H1 (cell line): Measurements from ENCODE around the gene PLB1. TPM values are rescaled to one million over a fixed set of nuclear protein-coding genes. Genes with fewer than 3 reads are reported as not detected.
A peak's percentile ranks its signal among the peaks of the same experiment; 100 is the strongest.

Source experiments
- CTCF ChIA-PET: fragments of 300-600 bp; sonication (Branson Sonifier 250); formaldehyde crosslinking; loops from one replicate; lab custom pipeline; 2021; ENCODE audit not compliant: partially characterized antibody; lab: Charles Lee
- POLR2A ChIA-PET: fragments of 300-600 bp; sonication (Branson Sonifier 250); formaldehyde crosslinking; loops from one replicate; lab custom pipeline; 2021; ENCODE audit warnings: inconsistent platforms; ENCODE audit not compliant: partially characterized antibody; lab: Charles Lee
- DNase-seq, 2 experiments: peaks; one replicate each; pipeline versions ENCODE4 v3.0.0 to v3.0.0-alpha.2; 2010 to 2022; ENCODE audit warnings: low spot score in 2 of 2, low read depth in 1 of 2, mixed read lengths in 1 of 2
- FAIRE-seq: peaks from 2 replicates; lab custom pipeline; 2011; peaks lifted over from hg19 to GRCh38; lab: Jason Lieb, UNC
- H2AFZ ChIP-seq: 2 replicates; pipeline ENCODE4 v1.8.1; 2012; ENCODE audit warnings: low read length, inconsistent platforms
- H2AK5ac ChIP-seq: 2 replicates; pipeline ENCODE4 v1.6.1; 2013; ENCODE audit warnings: low read depth, low read length
- H2BK120ac ChIP-seq: replicated peaks from 2 replicates; pipeline ENCODE3; 2013; ENCODE audit warnings: low read depth, low read length, inconsistent platforms
- H2BK12ac ChIP-seq: 2 replicates; pipeline ENCODE4 v1.6.1; 2013; ENCODE audit warnings: low read depth, low read length
- H2BK15ac ChIP-seq: 2 replicates; pipeline ENCODE4 v1.6.1; 2013; ENCODE audit warnings: low read length
- H2BK20ac ChIP-seq: 2 replicates; pipeline ENCODE4 v1.6.1; 2013; ENCODE audit warnings: low read length
- H2BK5ac ChIP-seq: 2 replicates; pipeline ENCODE4 v1.6.1; 2013; ENCODE audit warnings: low read depth, low read length
- H3K14ac ChIP-seq: 2 replicates; pipeline ENCODE4 v1.6.1; 2013; ENCODE audit warnings: inconsistent platforms; ENCODE audit not compliant: insufficient read length
- H3K18ac ChIP-seq: 2 replicates; pipeline ENCODE4 v1.6.1; 2013; ENCODE audit warnings: low read length; ENCODE audit errors: extremely low read depth
- H3K23ac ChIP-seq: 2 replicates; pipeline ENCODE4 v1.6.1; 2013; ENCODE audit warnings: inconsistent platforms; ENCODE audit not compliant: insufficient read length
- H3K23me2 ChIP-seq: 2 replicates; pipeline ENCODE4 v1.6.1; 2013; ENCODE audit warnings: low read depth, low read length
- H3K27ac ChIP-seq: 2 replicates; pipeline ENCODE4 v1.6.1; 2011; ENCODE audit warnings: low read depth, low read length, inconsistent platforms
- H3K27me3 ChIP-seq, 4 experiments: replicated peaks in 1 of 4; 1 replicate in 1 of 4; 2 replicates in 3 of 4; pipeline versions ENCODE4 v1.6.1 to v1.8.1; 2011 to 2013; ENCODE audit warnings: low read length in 3 of 4, mild to moderate bottlenecking in 3 of 4, inconsistent platforms in 2 of 4, mixed read lengths in 2 of 4, moderate library complexity in 1 of 4; ENCODE audit not compliant: control insufficient read depth in 3 of 4, insufficient read depth in 3 of 4; ENCODE audit errors: extremely low read depth in 1 of 4
- H3K36me3 ChIP-seq, 4 experiments: 2 replicates each; pipeline versions ENCODE4 v1.6.1 to v1.8.1; 2011 to 2013; ENCODE audit warnings: mild to moderate bottlenecking in 4 of 4, low read length in 3 of 4, moderate library complexity in 2 of 4, control low read depth in 1 of 4, inconsistent platforms in 1 of 4; ENCODE audit not compliant: insufficient read depth in 4 of 4, control insufficient read depth in 2 of 4
- H3K4ac ChIP-seq: replicated peaks from 2 replicates; pipeline ENCODE3; 2013; ENCODE audit warnings: low read length, low read depth, mixed read lengths, inconsistent platforms; ENCODE audit not compliant: insufficient read length
- H3K4me1 ChIP-seq, 4 experiments: replicated peaks in 1 of 4; 1 replicate in 1 of 4; 2 replicates in 3 of 4; pipeline versions ENCODE4 v1.6.1 to v1.8.1; 2011 to 2013; ENCODE audit warnings: low read length in 3 of 4, inconsistent platforms in 2 of 4, mixed read lengths in 1 of 4; ENCODE audit not compliant: insufficient read depth in 4 of 4, control insufficient read depth in 3 of 4
- H3K4me2 ChIP-seq, 2 experiments: 2 replicates each; pipeline versions ENCODE4 v1.6.1 to v1.8.1; 2011 to 2013; ENCODE audit warnings: low read depth in 2 of 2, low read length in 2 of 2, control low read depth in 1 of 2, inconsistent platforms in 1 of 2, mild to moderate bottlenecking in 1 of 2; ENCODE audit not compliant: insufficient read depth in 1 of 2
- H3K4me3 ChIP-seq, 4 experiments: fragments of 200-600, 300-600 bp in 1 of 4; sonication (generic), shearing (Covaris generic), sonication (Bioruptor Twin) in 1 of 4; 2 replicates each; pipeline versions ENCODE4 v1.5.1 to v1.8.1; 2011 to 2016; ENCODE audit warnings: low read length in 4 of 4, low read depth in 3 of 4, control low read depth in 2 of 4, inconsistent platforms in 2 of 4, mild to moderate bottlenecking in 2 of 4, mixed read lengths in 1 of 4, moderate library complexity in 1 of 4; ENCODE audit not compliant: insufficient read depth in 2 of 4; ENCODE audit errors: extremely low read depth in 1 of 4
- H3K56ac ChIP-seq: replicated peaks from 2 replicates; pipeline ENCODE3; 2013; ENCODE audit warnings: low read depth, mild to moderate bottlenecking, mixed read lengths, low read length, inconsistent platforms; ENCODE audit not compliant: insufficient read length
- H3K79me1 ChIP-seq: 2 replicates; pipeline ENCODE4 v1.6.1; 2013; ENCODE audit warnings: low read depth, low read length, control low read depth
- H3K79me2 ChIP-seq, 2 experiments: 2 replicates each; pipeline versions ENCODE4 v1.6.1 to v1.8.1; 2012 to 2013; ENCODE audit warnings: low read length in 2 of 2, mild to moderate bottlenecking in 2 of 2, inconsistent platforms in 1 of 2; ENCODE audit not compliant: insufficient read depth in 2 of 2, control insufficient read depth in 1 of 2
- H3K9ac ChIP-seq, 4 experiments: replicated peaks in 1 of 4; 1 replicate in 1 of 4; 2 replicates in 3 of 4; pipeline versions ENCODE4 v1.6.1 to v1.8.1; 2011 to 2013; ENCODE audit warnings: low read depth in 3 of 4, low read length in 3 of 4, control low read depth in 2 of 4, mild to moderate bottlenecking in 2 of 4, moderate library complexity in 2 of 4, inconsistent platforms in 1 of 4; ENCODE audit errors: extremely low read depth in 1 of 4
- H3K9me3 ChIP-seq, 2 experiments: 2 replicates each; pipeline versions ENCODE4 v1.6.1 to v1.8.1; 2012 to 2013; ENCODE audit warnings: mild to moderate bottlenecking in 2 of 2, moderate library complexity in 2 of 2, control low read depth in 1 of 2, inconsistent platforms in 1 of 2, low read depth in 1 of 2, low read length in 1 of 2, mixed read lengths in 1 of 2; ENCODE audit not compliant: insufficient read depth in 2 of 2
- H4K20me1 ChIP-seq, 2 experiments: replicated peaks in 1 of 2; 2 replicates each; pipeline versions ENCODE3 to v1.8.1; 2011 to 2013; ENCODE audit warnings: inconsistent platforms in 2 of 2, low read length in 2 of 2, mild to moderate bottlenecking in 1 of 2; ENCODE audit not compliant: insufficient read depth in 2 of 2, control insufficient read depth in 1 of 2
- H4K5ac ChIP-seq: 2 replicates; pipeline ENCODE4 v1.6.1; 2013; ENCODE audit warnings: low read length, low read depth, mixed read lengths, inconsistent platforms; ENCODE audit not compliant: insufficient read length
- H4K8ac ChIP-seq: 2 replicates; pipeline ENCODE4 v1.8.0; 2013; ENCODE audit warnings: mild to moderate bottlenecking, moderate library complexity, low read length, inconsistent platforms; ENCODE audit not compliant: insufficient read depth; ENCODE audit errors: extremely low read depth
- H4K91ac ChIP-seq: replicated peaks from 2 replicates; pipeline ENCODE3; 2013; ENCODE audit warnings: low read length, mixed read lengths, inconsistent platforms; ENCODE audit not compliant: insufficient read length
- ASH2L ChIP-seq: fragments of 200-600, 300-600 bp; sonication (generic); IDR thresholded peaks from one replicate; pipeline ENCODE4 v1.7.1; 2017; ENCODE audit warnings: low read length
- HDAC2 ChIP-seq, 2 experiments: fragments of 300-600 bp in 1 of 2; sonication (generic) in 1 of 2; IDR thresholded peaks; 2 replicates each; pipeline ENCODE4 v1.6.1; 2011 to 2012; ENCODE audit warnings: low read depth in 2 of 2, low read length in 2 of 2, mild to moderate bottlenecking in 2 of 2, moderate library complexity in 2 of 2, borderline replicate concordance in 1 of 2, inconsistent platforms in 1 of 2
- RAD21 ChIP-seq, 2 experiments: IDR thresholded peaks in 1 of 2; conservative IDR thresholded peaks in 1 of 2; 2 replicates each; pipeline ENCODE4 v1.6.1; 2011; ENCODE audit warnings: low read depth in 2 of 2, low read length in 2 of 2, improper control_type of control experiment in 1 of 2, inconsistent platforms in 1 of 2, mild to moderate bottlenecking in 1 of 2, moderate library complexity in 1 of 2
- WGBS, 2 experiments: shearing (Covaris generic) in 1 of 2; methylation state at CpG; one replicate each; pipeline versions ENCODE4 v1.1.6 to v1.1.7; 2013 to 2015; ENCODE audit warnings: low lambda C conversion rate in 2 of 2, mixed read lengths in 2 of 2, inconsistent platforms in 1 of 2, low coverage in 1 of 2, missing lambda C conversion rate in 1 of 2; ENCODE audit not compliant: insufficient replicate concordance in 2 of 2, insufficient coverage in 1 of 2, insufficient read length in 1 of 2; ENCODE audit errors: extremely low coverage in 1 of 2, missing lambda C conversion rate in 1 of 2; 5-methylcytosine and 5-hydroxymethylcytosine counted together
- polyA plus RNA-seq, 7 experiments: library from polyadenylated mRNA; depleted of rRNA in 3 of 7; stranded (reverse) in 5 of 7; unstranded in 2 of 7; fragments of >200 nt in 5 of 7; fragments of 200-250 nt in 2 of 7; gene quantifications; 1 replicate in 5 of 7; 2 replicates in 1 of 7; 4 replicates in 1 of 7; pipeline versions ENCODE4 v1.2.1 to v1.2.3, GENCODE V29; 2011 to 2013; ENCODE audit warnings: missing spikeins in 2 of 7, mixed read lengths in 2 of 7
- total RNA-seq: library from RNA; stranded (reverse); fragmentation: NEBNext Ultra II Directional; extraction: Animal tissue kit (Norgen Biotek cat#: 25700); gene quantifications from 2 replicates; pipeline ENCODE4 v1.2.1, GENCODE V29; 2021

Gene PLB1
- total and polyA plus RNA-seq, 2 of the 8 experiments (the other 6 are each of a cell fraction or from before 2014, with no cell fraction given), result 0.20 to 0.36 TPM

- ChIA-PET CTCF (interaction anchor here (0.8 kb wide), 1 partner anchor 75 kb away, joined by 3 read pairs; no protein-coding TSS in a partner anchor), POLR2A (no interaction called here)
- Histone ChIP-seq H3K4ac (no peak overlapping the region), H3K4me1 (no peaks in the 10 kb centered on the region), H2BK120ac (no peak overlapping the region), H2AFZ (no peak overlapping the region), H4K5ac (no peak overlapping the region), H2BK15ac (no peak overlapping the region), H3K9ac (no peak overlapping the region), H3K23ac (no peak overlapping the region), H3K27me3 (no peaks in the 10 kb centered on the region), H3K4me3 (no peak overlapping the region), H3K79me1 (no peaks in the 10 kb centered on the region), H3K56ac (no peak overlapping the region), H2BK12ac (no peak overlapping the region), H3K23me2 (no peaks in the 10 kb centered on the region), H4K8ac (no peak overlapping the region; the same call in 1 of the 2 replicates), H2BK5ac (no peak overlapping the region), H3K14ac (no peak overlapping the region), H3K4me2 (no peak overlapping the region), H3K36me3 (no peaks in the 10 kb centered on the region), H3K9me3 (no peaks in the 10 kb centered on the region), H3K18ac (no peak overlapping the region), H3K27ac (no peak overlapping the region), H2BK20ac (no peak overlapping the region), H2AK5ac (no peak overlapping the region), H4K91ac (no peak overlapping the region), H4K20me1 (no peaks in the 10 kb centered on the region), H3K79me2 (no peaks in the 10 kb centered on the region)
- TF ChIP-seq ASH2L, result no peak
- 0 out of 4 replicates have a peak, but pooled peaks of 1 of the 2 experiments have one; percentile 1 for TF ChIP-seq RAD21 (IDR thresholded peaks at IDR 0.05 in 1 of 2, conservative IDR thresholded peaks at IDR 0.05 in 1 of 2; ENCODE audit: low read depth in 2 of 2, low read length in 2 of 2)
- TF ChIP-seq HDAC2 (IDR thresholded peaks at IDR 0.05; ENCODE audit: borderline replicate concordance in 1 of 2, low read depth in 2 of 2, low read length in 2 of 2), result no peak
- FAIRE-seq, result no peak
- DNase-seq, result no peak
- 95% methylated on average over 4 of the region's 4 CpGs; no CpG with 5 or more reads in 1 of the 2 experiments for WGBS, 2 experiments
These were observed 31.3 kb downstream of the PLB1 start for GRCh38 chr2:28527196-28527595.
